GM12875 (cell line): ENCODE results near the gene HPS5.

ENCODE experiments used
- H3K4me3 ChIP-seq: one replicate; pipeline ENCODE4 v1.5.1; 2011; ENCODE audit warnings: low read depth, low read length, control low read depth
- TF ChIP-seq, protein P1 (sequence below): IDR thresholded peaks from 2 replicates; pipeline ENCODE4 v1.5.1; 2011; ENCODE audit warnings: low read depth, mild to moderate bottlenecking, control low read depth, inconsistent platforms, low read length, moderate library complexity, borderline replicate concordance; ENCODE audit not compliant: insufficient read depth

Gene HPS5

DNA sequence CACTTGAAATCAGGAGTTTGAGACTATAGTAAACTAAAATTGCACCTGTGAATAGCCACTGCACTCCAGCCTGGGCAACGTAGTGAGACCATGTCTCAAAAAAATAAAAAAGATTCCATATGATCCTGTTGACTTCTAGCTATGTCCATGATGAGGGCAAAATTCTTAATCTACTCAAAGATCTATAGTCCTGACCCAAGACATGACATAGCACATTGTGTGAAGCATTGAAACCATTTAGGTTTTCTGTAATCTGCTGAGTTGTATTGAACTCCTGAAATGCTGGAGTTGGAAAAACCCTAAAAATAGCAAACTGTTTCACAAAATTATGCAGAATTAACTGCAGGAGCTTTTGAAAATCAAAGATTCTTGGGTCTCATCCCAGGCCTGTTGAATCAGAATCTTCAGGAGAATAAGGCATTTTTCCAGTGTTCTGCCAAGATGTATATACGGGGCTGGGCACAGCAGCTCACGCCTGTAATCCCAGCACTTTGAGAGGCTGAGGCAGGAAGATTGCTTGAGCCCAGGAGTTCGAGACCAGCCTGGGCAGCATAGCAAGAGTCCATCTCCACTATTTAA lies 42.6 kb upstream of the HPS5 start:
- TF ChIP-seq, protein P1, sequence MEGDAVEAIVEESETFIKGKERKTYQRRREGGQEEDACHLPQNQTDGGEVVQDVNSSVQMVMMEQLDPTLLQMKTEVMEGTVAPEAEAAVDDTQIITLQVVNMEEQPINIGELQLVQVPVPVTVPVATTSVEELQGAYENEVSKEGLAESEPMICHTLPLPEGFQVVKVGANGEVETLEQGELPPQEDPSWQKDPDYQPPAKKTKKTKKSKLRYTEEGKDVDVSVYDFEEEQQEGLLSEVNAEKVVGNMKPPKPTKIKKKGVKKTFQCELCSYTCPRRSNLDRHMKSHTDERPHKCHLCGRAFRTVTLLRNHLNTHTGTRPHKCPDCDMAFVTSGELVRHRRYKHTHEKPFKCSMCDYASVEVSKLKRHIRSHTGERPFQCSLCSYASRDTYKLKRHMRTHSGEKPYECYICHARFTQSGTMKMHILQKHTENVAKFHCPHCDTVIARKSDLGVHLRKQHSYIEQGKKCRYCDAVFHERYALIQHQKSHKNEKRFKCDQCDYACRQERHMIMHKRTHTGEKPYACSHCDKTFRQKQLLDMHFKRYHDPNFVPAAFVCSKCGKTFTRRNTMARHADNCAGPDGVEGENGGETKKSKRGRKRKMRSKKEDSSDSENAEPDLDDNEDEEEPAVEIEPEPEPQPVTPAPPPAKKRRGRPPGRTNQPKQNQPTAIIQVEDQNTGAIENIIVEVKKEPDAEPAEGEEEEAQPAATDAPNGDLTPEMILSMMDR = no peak
- no peak overlapping the region for H3K4me3 ChIP-seq

DNA sequence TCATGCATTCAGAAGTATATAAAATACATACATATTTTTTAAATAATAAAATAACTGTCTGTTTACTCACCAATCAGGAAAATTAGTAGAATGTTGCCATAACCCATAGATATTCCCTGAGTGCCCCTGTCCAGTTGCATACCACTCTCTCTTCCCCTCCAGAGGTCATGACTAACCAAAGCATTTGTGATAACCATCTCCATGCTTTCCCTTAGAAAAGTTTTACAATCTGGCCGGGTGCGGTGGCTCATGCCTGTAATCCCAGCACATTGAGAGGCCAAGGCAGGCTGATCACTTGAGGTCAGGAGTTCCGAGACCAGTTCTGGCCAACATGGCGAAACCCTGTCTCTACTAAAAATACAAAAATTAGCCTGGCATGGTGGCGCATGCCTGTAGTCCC lies 39.2 kb upstream of the HPS5 start:
- TF ChIP-seq, protein P1 = no peak
- H3K4me3 ChIP-seq = no peak overlapping the region

DNA sequence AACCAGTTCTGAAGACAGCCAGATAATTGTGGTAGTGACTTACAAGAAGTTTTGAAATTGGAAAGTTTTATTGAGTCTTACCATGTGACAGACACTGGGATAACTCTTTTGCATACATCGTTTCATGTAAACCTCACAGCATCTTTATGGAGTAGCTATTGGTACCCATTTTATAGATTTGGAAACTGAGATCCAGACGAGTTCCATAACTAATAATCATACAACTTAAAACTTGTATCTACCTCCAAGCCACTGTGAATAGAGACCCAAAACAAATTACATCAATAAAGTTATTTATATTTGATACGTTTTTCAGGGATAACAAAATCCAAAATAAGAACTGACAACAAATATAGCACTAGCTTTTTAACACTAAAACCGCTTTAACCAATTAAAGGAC lies 36.7 kb upstream of the HPS5 start:
- no peak overlapping the region for H3K4me3 ChIP-seq
- TF ChIP-seq, protein P1 = no peak

DNA sequence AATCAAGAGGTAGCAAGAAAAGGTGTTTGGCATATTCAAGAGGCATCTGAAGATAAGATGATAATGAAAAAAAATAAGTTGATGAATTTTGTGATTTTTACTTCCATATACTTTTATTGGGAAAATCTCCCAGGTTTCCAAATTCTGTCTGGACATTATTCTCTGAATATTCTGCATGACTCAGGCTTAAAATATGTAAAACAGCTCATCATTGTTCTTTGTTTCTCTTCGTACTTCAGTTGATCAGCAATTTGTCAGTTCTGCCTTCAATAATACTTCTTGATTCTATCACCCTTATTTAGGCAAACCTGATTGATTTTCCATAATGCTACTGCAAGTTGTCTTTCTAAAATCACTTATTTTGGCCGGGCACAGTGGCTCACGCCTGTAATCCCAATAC lies 30.6 kb upstream of the HPS5 start:
- TF ChIP-seq, protein P1 = no peak
- H3K4me3 ChIP-seq = no peak overlapping the region

DNA sequence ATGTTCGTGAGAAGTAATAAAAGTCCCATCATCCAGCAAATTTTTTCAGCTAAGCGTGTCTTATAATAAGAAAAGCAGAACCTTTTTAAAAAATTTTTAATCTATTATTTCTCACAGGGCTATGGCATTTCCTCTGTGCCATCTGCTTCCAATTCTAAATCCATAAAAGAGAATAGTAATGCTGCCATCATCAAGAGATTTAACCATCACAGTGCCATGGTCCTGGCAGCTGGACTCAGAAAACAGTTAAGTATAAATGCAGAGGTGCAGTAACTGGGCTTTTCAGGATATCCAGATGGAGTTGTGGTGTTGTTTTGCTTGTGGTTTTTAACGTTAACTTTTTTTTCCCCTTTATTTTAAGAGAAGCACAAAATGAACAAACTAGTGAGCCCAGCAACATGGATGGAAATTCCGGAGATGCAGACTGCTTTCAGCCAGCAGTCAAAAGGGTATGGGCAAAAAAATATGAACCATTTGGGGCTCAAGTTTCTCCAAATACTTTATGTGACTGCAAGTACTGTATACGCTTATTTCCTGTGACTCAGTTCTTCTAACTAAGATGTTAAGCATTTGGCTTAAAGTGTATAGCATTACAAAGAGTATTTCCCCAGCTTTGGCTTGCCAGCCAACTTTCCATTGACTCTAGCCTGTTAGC lies 25.7 kb upstream of the HPS5 start:
- TF ChIP-seq, protein P1 = no peak
- H3K4me3 ChIP-seq = no peak overlapping the region

DNA sequence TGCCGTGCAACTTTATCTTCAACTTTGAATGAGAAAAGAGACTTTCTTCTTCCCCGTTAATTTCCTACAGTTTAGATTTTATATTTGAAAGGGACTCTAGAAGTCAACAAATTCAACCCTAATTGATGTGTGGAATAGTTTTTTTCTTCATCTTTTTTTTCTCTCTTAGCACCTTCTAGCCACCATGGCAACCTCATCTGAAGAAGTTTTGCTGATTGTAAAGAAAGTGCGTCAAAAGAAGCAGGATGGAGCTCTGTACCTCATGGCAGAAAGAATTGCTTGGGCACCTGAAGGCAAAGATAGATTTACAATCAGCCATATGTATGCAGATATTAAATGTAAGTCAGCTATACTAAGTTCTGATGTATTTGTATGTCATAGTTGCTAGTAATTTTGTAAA lies 11.0 kb upstream of the HPS5 start:
- no peak overlapping the region for H3K4me3 ChIP-seq
- TF ChIP-seq, protein P1 = no peak

DNA sequence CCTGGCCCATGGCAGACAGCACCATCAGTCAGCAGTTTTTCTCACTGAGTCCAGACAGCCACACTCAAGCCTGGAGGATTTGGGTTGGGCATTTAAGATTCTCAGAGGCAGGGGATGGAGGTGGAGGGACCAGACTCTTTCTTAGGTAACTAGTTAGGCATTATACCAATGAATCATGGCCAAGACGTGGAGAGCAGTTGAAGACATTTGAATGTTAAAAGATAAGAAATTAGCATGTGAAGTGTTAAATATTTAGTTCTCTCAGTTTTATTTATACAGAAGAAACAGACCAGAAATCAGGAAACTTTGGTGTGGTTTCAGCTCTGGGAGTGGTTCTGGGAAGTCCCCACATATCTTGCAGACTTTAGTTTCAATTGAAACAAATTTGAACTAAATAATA lies 10.4 kb upstream of the HPS5 start:
- TF ChIP-seq, protein P1 = no peak
- H3K4me3 ChIP-seq = no peak overlapping the region
